Measurements from ENCODE around the gene PSTK. TPM values are rescaled to one million over a fixed set of nuclear protein-coding genes. Genes with fewer than 3 reads are reported as not detected.

The PSTK gene
- total and polyA plus RNA-seq, 9 of the 15 experiments (the other 6 are each of a cell fraction or from before 2014, with no cell fraction given) = 13.2 to 49.7 (median 18.9) TPM

GRCh38 chr10:122998934-122999333 is 18.7 kb downstream of the PSTK start:
- no peak for FAIRE-seq
- H3K27me3 ChIP-seq (ENCODE audit: control insufficient read depth in 2 of 2, insufficient read depth in 2 of 2, low read length in 2 of 2) = no peaks in the 10 kb centered on the region
- H3K4me1 ChIP-seq (replicated peaks in 1 of 2; ENCODE audit: control insufficient read depth in 2 of 2, insufficient read depth in 2 of 2, low read length in 2 of 2) = peaks cover 0 to 3% of the 10 kb centered on the region in 2 experiments; a peak in 2 of 5 replicates
- no peak overlapping the region for H3K9ac ChIP-seq (ENCODE audit: insufficient read depth in 1 of 2, low read depth in 2 of 2, low read length in 2 of 2)
- peaks cover 48% of the 10 kb centered on the region for H3K36me3 ChIP-seq (ENCODE audit: control insufficient read depth, insufficient read depth, low read length)
- DNase-seq (ENCODE audit: extremely low read depth in 1 of 4, low spot score in 3 of 4) = no peak
- BruUV-seq (replicated peaks) = no TSS peak
- peaks cover 43% of the 10 kb centered on the region for H3K79me2 ChIP-seq (ENCODE audit: control insufficient read depth, insufficient read depth, low read length)
- no peak for ATAC-seq
- POLR2A ChIA-PET = interaction anchor here (1.3 to 1.9 kb wide), 3 partner anchors 9 to 13 kb away, joined by 3 to 9 read pairs (median 7); partner anchors contain the start of gene ACADSB
- no peaks in the 10 kb centered on the region for H4K20me1 ChIP-seq (replicated peaks; ENCODE audit: control insufficient read depth, insufficient read depth, low read length)
- no peaks in the 10 kb centered on the region for H3K9me1 ChIP-seq (ENCODE audit: control insufficient read depth, insufficient read depth, low read length)
- intact Hi-C loops (cut with micrococcal nuclease) = no loop called here
- no peak overlapping the region for H3K27ac ChIP-seq (ENCODE audit: extremely low read depth, low read depth, low read length)
- TF ChIP-seq ZZZ3 (IDR thresholded peaks at IDR 0.05) = no peak
- CTCF ChIA-PET (ENCODE audit: low intra/inter-chr PET ratio) = no interaction called here
- no peak overlapping the region for H3K4me3 ChIP-seq
- in situ Hi-C loops (cut with MboI) = no loop called here
- H2AFZ ChIP-seq (ENCODE audit: low read depth, low read length) = no peak overlapping the region
- H3K4me2 ChIP-seq (ENCODE audit: insufficient read depth, low read length) = no peak overlapping the region
- H3K9me3 ChIP-seq (replicated peaks; ENCODE audit: control insufficient read depth, insufficient read depth, low read depth, low read length) = no peaks in the 10 kb centered on the region
- 65% methylated on average over 2 of the region's 3 CpGs for WGBS (ENCODE audit: insufficient coverage, low coverage, missing lambda C conversion rate)

DNA sequence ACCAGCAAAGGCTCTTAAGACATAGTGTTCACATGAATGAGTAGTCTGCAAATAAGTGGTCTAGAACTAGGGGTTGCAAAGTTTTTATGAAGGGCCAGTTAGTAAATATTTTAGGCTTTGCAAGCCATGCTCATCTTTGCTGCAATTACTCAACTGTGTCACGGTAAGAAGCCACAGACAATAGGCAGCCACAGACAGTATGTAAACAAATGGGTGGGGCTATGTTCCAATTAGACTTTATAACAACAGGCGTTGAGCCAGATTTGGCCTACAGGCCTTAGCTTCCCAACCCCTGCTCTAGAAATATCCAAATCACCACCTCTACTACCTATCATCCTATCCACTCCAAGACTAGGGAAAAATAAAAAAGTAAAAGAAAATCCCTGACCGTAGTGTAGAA is 19.1 kb downstream of the PSTK start:
- Histone ChIP-seq H2AFZ (ENCODE audit: low read depth, low read length) (no peak overlapping the region), H3K79me2 (ENCODE audit: control insufficient read depth, insufficient read depth, low read length) (peaks cover 47% of the 10 kb centered on the region), H3K4me3 (no peak overlapping the region), H3K4me1 (replicated peaks in 1 of 2; ENCODE audit: control insufficient read depth in 2 of 2, insufficient read depth in 2 of 2, low read length in 2 of 2) (peaks cover 0 to 3% of the 10 kb centered on the region in 2 experiments; a peak in 2 of 5 replicates), H3K36me3 (ENCODE audit: control insufficient read depth, insufficient read depth, low read length) (peaks cover 43% of the 10 kb centered on the region), H3K9me3 (replicated peaks; ENCODE audit: control insufficient read depth, insufficient read depth, low read depth, low read length) (no peaks in the 10 kb centered on the region), H3K27me3 (ENCODE audit: control insufficient read depth in 2 of 2, insufficient read depth in 2 of 2, low read length in 2 of 2) (no peaks in the 10 kb centered on the region), H3K9me1 (ENCODE audit: control insufficient read depth, insufficient read depth, low read length) (no peaks in the 10 kb centered on the region), H3K9ac (ENCODE audit: insufficient read depth in 1 of 2, low read depth in 2 of 2, low read length in 2 of 2) (no peak overlapping the region), H3K4me2 (ENCODE audit: insufficient read depth, low read length) (no peak overlapping the region), H3K27ac (ENCODE audit: extremely low read depth, low read depth, low read length) (no peak overlapping the region), H4K20me1 (replicated peaks; ENCODE audit: control insufficient read depth, insufficient read depth, low read length) (no peaks in the 10 kb centered on the region)
- in situ Hi-C loops (cut with MboI) (no loop called here), intact Hi-C loops (cut with micrococcal nuclease) (no loop called here)
- TF ChIP-seq HDAC2 (IDR thresholded peaks at IDR 0.05) (no peak), SMAD2 (IDR thresholded peaks at IDR 0.05; ENCODE audit: low read depth, low read length) (no peak), KDM4B (IDR thresholded peaks at IDR 0.05; ENCODE audit: borderline replicate concordance in 2 of 2, low read depth in 1 of 2) (no peak), ZNF282 (CRISPR knock-in tag; IDR thresholded peaks at IDR 0.05) (no peak), ZNF79 (CRISPR knock-in tag; IDR thresholded peaks at IDR 0.05; ENCODE audit: low read depth) (no peak), TRIM24 (IDR thresholded peaks at IDR 0.05) (no peak)
- TF ChIP-seq, protein P1, sequence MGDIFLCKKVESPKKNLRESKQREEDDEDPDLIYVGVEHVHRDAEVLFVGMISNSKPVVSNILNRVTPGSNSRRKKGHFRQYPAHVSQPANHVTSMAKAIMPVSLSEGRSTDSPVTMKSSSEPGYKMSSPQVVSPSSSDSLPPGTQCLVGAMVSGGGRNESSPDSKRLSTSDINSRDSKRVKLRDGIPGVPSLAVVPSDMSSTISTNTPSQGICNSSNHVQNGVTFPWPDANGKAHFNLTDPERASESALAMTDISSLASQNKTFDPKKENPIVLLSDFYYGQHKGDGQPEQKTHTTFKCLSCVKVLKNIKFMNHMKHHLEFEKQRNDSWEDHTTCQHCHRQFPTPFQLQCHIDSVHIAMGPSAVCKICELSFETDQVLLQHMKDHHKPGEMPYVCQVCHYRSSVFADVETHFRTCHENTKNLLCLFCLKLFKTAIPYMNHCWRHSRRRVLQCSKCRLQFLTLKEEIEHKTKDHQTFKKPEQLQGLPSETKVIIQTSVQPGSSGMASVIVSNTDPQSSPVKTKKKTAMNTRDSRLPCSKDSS (IDR thresholded peaks at IDR 0.05; ENCODE audit: low read depth, partially characterized antibody) = no peak
- TF ChIP-seq, protein P2, sequence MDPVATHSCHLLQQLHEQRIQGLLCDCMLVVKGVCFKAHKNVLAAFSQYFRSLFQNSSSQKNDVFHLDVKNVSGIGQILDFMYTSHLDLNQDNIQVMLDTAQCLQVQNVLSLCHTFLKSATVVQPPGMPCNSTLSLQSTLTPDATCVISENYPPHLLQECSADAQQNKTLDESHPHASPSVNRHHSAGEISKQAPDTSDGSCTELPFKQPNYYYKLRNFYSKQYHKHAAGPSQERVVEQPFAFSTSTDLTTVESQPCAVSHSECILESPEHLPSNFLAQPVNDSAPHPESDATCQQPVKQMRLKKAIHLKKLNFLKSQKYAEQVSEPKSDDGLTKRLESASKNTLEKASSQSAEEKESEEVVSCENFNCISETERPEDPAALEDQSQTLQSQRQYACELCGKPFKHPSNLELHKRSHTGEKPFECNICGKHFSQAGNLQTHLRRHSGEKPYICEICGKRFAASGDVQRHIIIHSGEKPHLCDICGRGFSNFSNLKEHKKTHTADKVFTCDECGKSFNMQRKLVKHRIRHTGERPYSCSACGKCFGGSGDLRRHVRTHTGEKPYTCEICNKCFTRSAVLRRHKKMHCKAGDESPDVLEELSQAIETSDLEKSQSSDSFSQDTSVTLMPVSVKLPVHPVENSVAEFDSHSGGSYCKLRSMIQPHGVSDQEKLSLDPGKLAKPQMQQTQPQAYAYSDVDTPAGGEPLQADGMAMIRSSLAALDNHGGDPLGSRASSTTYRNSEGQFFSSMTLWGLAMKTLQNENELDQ (CRISPR knock-in tag; IDR thresholded peaks at IDR 0.05; ENCODE audit: borderline replicate concordance) = no peak
- BruUV-seq (replicated peaks) = no TSS peak
- WGBS (ENCODE audit: insufficient coverage, low coverage, missing lambda C conversion rate) = 62% methylated on average over 3 of the region's 3 CpGs
- CTCF ChIA-PET (ENCODE audit: low intra/inter-chr PET ratio) = no interaction called here
- FAIRE-seq = no peak
- ATAC-seq = no peak
- POLR2A ChIA-PET = interaction anchor here (1.3 to 1.9 kb wide), 3 partner anchors 8 to 14 kb away, joined by 3 to 9 read pairs (median 7); partner anchors contain the start of gene ACADSB
- no peak for DNase-seq (ENCODE audit: extremely low read depth in 1 of 4, low spot score in 3 of 4)

Data from K562 (cell line).